ENCODE data around the gene YAP1.

The YAP1 gene

GRCh38 chr11:102111011-102111786 is 952 bp downstream of the YAP1 start:
- ATAC-seq = peak; percentile 56
- TF ChIP-seq PPARA (CRISPR knock-in tag; IDR thresholded peaks at IDR 0.05; ENCODE audit: borderline replicate concordance) (no peak), CSDC2 (CRISPR knock-in tag; IDR thresholded peaks at IDR 0.05) (no peak), OSR1 (CRISPR knock-in tag; IDR thresholded peaks at IDR 0.05) (no peak), CREB5 (CRISPR knock-in tag; IDR thresholded peaks at IDR 0.05; ENCODE audit: low read depth) (no peak), ESRRG (CRISPR knock-in tag; IDR thresholded peaks at IDR 0.05) (no peak), ZC3H10 (CRISPR knock-in tag; IDR thresholded peaks at IDR 0.05) (no peak), ARNTL (CRISPR knock-in tag; IDR thresholded peaks at IDR 0.05; ENCODE audit: borderline replicate concordance, low read depth) (no peak), ZNF565 (CRISPR knock-in tag; conservative IDR thresholded peaks at IDR 0.05; ENCODE audit: low read depth) (no peak), POU6F1 (CRISPR knock-in tag; IDR thresholded peaks at IDR 0.05; ENCODE audit: borderline replicate concordance, low read depth) (no peak), SNAI2 (CRISPR knock-in tag; IDR thresholded peaks at IDR 0.05) (no peak), CSRNP3 (CRISPR knock-in tag; IDR thresholded peaks at IDR 0.05) (no peak), RARB (CRISPR knock-in tag; IDR thresholded peaks at IDR 0.05) (no peak), BACH2 (CRISPR knock-in tag; IDR thresholded peaks at IDR 0.05; ENCODE audit: borderline replicate concordance) (no peak), TSHZ2 (CRISPR knock-in tag; IDR thresholded peaks at IDR 0.05) (no peak), ZNF70 (CRISPR knock-in tag; IDR thresholded peaks at IDR 0.05) (no peak), TCF4 (CRISPR knock-in tag; IDR thresholded peaks at IDR 0.05; ENCODE audit: borderline replicate concordance) (no peak), ISL1 (CRISPR knock-in tag; IDR thresholded peaks at IDR 0.05) (no peak), TOX (CRISPR knock-in tag; IDR thresholded peaks at IDR 0.05; ENCODE audit: borderline replicate concordance) (no peak), GLIS3 (CRISPR knock-in tag; IDR thresholded peaks at IDR 0.05) (no peak), PATZ1 (CRISPR knock-in tag; IDR thresholded peaks at IDR 0.05; ENCODE audit: borderline replicate concordance) (no peak)

- ATAC-seq = peak; percentile 59
- TF ChIP-seq TCF4 (CRISPR knock-in tag; IDR thresholded peaks at IDR 0.05; ENCODE audit: borderline replicate concordance) (no peak), SNAI2 (CRISPR knock-in tag; IDR thresholded peaks at IDR 0.05) (no peak)
Measured at GRCh38 chr11:102111787-102112508, 1.7 kb downstream of the YAP1 start.

GRCh38 chr11:102112509-102112821 is 2.2 kb downstream of the YAP1 start:
- ATAC-seq = no peak
- TF ChIP-seq CSDC2 (CRISPR knock-in tag; IDR thresholded peaks at IDR 0.05) = no peak
- no peak for TF ChIP-seq ARNTL (CRISPR knock-in tag; IDR thresholded peaks at IDR 0.05; ENCODE audit: borderline replicate concordance, low read depth)
- no peak for TF ChIP-seq CREB5 (CRISPR knock-in tag; IDR thresholded peaks at IDR 0.05; ENCODE audit: low read depth)
- TF ChIP-seq GLIS3 (CRISPR knock-in tag; IDR thresholded peaks at IDR 0.05) = no peak
- no peak for TF ChIP-seq RARB (CRISPR knock-in tag; IDR thresholded peaks at IDR 0.05)
- TF ChIP-seq OSR1 (CRISPR knock-in tag; IDR thresholded peaks at IDR 0.05) = no peak
- TF ChIP-seq PATZ1 (CRISPR knock-in tag; IDR thresholded peaks at IDR 0.05; ENCODE audit: borderline replicate concordance) = no peak
- TF ChIP-seq ZNF8 (CRISPR knock-in tag; IDR thresholded peaks at IDR 0.05) = no peak
- TF ChIP-seq PPARA (CRISPR knock-in tag; IDR thresholded peaks at IDR 0.05; ENCODE audit: borderline replicate concordance) = no peak

Data from SK-N-SH treated with all-trans-retinoic acid at 6 μM for 48 hours (cell line).